GM21447 (cell line): ENCODE results near the gene MFNG.

Experiments used
- ATAC-seq: cut with Tn5 transposase; IDR thresholded peaks from one replicate; pipeline ENCODE4 v1.9.1; 2021; ENCODE audit not compliant: unreplicated experiment

The MFNG gene

GRCh38 chr22:37514526-37515051 is 28.4 kb upstream of the MFNG start:
- no peak for ATAC-seq

- no peak for ATAC-seq
These were observed 25.4 kb upstream of the MFNG start for GRCh38 chr22:37511395-37512104.

- no peak for ATAC-seq
These were observed 23.9 kb upstream of the MFNG start for GRCh38 chr22:37510091-37510490.

DNA sequence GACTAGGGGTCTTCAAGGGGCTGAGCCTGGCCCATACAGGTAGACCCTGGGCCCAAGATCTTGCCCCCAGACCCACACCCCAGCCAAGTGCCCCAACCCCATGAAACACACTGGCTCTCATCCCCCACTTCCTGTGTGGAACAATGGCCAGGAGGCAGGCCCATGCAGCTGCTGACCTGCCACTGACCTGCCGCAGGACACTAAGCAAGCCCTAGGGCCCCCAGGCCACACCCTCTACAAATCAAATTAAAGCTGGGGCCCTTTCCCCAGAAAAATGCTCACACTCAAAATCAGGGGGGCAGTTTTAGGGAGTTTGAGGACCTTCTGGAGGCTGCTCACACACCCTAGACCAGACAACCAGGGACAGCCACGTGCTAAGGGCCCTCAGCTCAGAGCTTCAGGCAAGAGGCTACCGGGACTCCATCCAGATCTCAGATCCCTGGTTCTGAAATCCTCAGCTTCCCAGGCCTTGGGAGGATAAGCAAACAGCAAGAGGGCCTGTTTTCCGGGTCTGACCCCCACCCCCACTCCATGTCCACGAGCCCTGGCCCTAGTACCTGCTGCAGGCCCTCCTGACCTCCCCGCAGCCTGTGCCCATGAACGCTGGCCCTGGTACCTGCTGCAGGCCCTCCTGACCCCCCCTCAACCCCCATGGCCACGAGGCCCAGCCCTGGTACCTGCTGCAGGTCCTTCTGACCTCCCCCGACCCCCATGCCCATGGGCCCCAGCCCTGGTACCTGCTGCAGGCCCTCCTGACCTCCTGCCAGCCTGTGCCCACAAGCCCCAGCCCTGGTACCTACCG is 23.1 kb upstream of the MFNG start:
- ATAC-seq, result no peak

DNA sequence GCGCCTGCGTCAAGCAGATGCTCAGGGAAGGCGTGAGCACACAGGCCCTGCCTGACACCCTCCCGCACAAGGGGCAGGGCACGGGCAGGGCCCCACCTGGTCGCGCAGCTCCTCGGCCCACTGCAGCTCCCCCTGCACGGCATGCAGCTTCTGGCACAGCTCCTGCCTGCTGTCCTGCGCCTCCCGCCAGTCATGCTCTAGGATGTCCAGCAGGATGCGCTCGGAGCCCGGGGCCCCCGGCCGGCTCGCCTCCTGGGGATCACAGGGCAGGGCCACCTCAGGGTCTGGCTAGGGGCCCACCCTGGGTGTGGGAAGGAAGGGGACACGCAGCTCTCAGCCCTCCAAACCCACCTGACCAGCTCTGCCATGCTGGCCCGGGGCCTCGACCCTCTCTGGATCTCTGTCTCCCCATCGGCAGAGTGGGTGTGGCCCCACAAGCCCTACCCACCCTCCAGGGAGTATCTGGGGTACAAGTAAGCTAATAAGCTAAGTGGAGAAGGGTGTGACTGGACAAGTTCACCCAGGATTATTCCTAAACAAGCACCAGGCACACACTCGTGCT is 22.3 kb upstream of the MFNG start:
- no peak for ATAC-seq

GRCh38 chr22:37507731-37508130 is 21.5 kb upstream of the MFNG start:
- ATAC-seq, result no peak

DNA sequence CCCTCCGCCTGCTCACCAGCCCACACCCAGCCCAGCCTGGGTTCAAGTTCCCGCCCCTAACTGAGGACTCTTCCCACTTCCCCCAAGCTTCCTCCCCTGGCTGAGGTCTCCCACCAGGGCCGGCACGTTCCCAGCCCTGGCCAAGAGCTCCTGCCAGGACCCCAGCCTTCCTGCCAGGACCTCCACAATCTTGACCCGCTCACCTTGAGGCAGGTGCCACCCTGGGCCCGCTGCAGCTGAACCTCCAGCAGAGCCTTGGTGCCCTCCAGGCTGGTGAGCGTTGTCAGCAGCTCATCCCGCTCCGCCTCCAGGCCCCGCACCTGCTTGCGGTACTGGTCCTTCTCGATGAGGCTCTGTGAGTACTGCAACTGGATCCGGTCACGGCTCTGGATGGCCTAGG is 19.8 kb upstream of the MFNG start:
- ATAC-seq, result no peak

GRCh38 chr22:37505565-37505964 is 19.4 kb upstream of the MFNG start:
- no peak for ATAC-seq

DNA sequence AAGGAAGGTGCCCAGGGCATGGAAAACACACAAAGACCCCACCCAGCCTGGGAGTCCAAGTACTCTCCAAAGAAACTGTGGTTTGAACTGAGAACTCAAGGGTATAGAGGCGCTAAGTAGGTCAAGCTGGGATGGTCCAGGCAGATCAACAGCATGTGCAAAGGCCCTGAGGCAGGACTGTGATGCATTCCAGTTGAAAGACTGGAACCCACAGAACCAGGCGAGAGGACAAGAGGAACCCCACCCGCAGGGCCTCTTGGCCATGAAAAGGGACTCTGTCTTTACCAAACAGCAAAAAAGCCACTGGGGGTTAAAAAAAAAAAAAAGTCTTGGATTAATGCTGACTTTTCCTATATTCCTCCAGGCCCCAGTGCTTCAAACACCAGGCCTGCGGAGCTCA is 18.8 kb upstream of the MFNG start:
- ATAC-seq, result no peak

DNA sequence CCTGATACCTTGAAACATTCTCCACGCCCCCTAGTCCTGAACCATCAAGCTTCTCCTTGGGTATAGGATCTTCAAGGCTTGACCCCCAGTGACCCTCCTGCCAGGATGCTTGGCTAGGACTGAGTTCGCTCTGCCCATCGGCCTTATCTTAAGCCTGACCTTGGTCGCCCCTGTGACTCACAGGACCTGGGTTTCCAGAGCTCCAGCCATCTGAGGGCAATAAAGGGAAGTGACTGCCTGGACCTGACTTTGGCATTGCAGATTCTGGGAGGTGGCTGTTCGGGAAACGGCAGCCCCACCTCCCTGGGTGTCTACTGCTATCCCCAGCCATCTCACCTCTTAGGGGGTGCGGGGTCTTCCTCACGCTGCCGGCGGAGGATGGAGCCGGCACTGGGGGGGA is 17.7 kb upstream of the MFNG start:
- no peak for ATAC-seq

DNA sequence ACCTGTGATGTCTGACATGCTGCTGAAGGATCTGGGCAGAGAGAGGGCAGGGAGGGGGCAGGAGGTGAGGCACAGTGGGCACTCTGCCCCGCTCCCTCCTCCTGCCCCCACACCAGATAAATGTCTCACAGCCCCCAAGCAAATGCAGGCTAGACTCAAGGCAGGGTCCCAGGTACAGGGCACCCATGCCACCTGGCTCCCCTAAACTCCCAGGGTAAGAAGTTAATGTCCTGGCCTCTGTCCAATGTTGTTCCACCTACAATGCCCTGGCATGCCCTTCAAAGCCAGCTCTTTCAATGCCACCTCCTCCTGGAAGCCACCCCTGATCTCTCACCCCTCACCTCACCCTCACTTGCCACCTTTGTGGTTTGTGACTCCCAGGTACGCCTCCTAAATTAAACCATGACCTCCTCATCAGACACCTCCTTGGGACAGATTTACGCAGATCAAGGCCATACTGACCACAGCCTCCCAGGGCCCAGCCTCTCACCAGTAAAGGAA is 17.0 kb upstream of the MFNG start:
- ATAC-seq, result no peak

- no peak for ATAC-seq
These were observed 16.4 kb upstream of the MFNG start for GRCh38 chr22:37502342-37503182.

DNA sequence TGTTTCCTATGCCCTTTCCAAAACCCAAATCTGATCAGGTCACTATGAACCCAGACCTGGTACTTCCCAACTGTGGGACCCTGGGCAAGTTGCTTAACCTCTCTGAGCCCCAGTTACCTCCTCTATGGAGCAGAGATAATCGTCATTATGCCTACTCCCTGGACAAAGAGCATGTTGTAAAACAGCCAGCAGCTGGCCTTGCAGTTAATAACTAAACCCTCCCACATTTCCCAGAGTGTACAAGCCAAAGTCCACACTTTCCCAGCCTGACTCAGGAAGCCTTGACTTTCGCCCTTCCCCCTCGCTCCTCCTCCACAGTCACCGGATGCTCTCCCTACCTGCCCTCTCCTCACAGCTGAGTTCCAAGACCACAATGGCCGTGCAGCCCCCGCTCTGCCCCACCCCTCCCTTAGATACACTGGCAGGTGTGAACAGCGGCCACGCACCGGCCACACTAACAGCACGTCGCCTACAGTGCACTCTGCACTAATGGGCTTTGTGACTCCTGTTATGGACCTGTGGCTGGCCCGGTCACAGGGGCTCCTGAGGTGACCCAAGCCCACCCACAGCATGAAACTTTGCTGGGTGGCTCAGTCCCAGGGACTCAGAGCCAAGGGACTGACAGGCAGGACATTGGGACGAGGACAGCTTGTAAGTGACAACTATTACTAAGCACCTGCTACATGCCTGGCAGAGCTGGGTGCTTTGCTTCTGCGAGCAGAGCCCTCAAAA is 15.6 kb upstream of the MFNG start:
- ATAC-seq, result no peak

DNA sequence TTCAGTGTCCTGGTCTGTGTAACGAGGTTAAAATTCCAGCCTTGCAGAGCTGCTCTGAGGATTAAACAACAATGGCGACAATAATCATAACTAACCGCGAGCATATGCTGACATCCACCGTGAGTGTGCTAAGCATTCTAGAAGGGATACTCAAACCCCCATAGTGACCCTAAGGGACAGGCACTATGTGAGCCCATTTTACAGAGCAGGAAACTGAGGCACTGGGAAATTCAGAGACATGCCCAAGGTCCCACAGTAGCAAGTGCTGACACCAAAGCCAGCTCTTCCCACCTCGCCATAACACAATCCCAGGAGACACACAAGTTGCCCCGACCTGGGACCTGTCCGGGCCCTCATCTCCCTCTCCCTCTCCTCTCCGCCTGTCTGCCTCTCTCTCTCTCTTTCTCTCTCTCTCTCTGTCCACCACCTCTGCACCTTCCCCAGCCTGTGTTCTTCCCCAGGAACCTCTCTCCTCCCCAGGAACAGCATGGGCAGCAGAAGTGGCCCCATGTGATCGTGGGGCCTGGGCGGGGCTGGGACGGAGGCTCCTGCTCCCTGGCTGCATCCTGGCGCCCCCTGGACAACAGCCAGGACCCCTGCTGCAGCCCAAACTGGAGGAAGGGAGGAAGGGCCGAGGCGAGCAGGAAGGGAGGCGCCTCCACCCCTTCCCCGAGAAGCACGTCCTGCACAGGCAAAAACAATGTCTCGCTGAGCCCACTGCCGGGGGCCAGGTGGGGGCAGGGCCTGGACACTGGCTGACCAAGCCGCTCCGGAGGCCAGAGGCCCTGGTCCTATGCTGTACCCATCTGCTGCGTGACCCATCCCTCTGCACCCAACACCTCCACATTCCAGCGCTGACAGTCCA is 14.8 kb upstream of the MFNG start:
- no peak for ATAC-seq

DNA sequence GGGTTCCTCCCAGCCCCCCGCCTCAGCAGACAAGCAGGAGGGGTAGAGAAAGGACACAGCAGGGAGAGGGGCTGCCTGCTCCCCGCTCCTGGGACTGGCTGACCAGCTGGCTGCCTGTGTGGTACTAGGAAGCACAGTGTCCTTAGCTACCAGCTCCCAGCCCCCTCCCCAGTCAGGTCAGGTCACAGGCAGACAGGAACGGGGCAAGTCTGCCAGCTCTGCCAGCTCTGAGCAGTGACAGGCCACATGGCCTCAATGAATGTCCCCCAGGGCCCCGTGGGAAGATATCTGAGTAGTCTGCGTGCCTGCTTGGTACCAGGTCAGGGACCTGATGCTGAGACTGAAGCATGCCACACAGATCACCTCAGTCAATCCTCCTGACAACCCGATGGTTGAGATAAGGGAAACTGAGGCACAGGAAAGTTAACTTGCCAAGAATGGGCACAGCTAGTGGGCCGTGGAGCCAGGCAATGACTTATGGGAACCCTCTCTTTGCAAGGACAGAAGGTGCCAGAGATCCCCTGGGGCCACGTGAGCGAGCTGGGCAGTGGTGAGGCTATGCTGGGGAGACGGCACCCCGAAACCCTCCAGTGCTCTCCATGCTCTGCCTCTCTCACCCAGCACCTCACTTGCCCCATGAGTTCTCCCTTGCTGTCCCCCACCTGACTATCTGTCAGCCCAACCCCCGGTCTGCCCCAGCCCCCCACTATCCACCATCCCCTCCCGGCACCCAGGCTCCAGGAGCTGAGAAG is 13.8 kb upstream of the MFNG start:
- no peak for ATAC-seq

DNA sequence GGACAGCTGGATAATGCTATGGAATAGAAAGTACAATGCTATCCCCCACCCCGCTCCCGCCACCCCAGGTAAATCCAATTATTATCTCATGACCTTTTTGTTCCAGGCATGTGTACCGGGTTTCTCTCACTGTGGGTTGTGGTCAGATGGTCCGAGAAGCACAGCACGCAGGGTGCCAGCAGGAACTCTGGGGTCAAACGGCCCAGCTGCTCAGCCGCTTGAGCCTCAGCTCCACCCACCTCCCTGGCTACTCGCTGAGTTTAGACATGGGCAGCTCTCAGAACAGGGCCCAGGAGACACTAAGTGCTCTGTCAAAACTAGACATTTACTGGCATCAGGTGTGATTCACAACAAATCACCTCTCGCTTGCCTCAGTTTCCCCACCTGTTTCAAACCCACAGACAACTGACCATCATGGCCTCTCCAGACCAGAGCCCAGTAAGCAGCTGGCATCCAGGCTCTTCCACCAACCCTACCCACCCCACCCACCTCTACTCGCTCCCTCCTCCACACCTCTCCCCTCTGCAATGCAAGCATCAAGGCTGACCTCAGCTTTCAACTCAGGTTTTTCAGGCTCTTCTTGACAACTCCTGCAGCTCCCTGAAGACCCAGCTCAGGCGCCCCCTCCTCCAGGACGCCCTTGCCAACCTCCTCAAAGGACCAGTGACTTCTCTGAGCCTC is 13.0 kb upstream of the MFNG start:
- no peak for ATAC-seq

DNA sequence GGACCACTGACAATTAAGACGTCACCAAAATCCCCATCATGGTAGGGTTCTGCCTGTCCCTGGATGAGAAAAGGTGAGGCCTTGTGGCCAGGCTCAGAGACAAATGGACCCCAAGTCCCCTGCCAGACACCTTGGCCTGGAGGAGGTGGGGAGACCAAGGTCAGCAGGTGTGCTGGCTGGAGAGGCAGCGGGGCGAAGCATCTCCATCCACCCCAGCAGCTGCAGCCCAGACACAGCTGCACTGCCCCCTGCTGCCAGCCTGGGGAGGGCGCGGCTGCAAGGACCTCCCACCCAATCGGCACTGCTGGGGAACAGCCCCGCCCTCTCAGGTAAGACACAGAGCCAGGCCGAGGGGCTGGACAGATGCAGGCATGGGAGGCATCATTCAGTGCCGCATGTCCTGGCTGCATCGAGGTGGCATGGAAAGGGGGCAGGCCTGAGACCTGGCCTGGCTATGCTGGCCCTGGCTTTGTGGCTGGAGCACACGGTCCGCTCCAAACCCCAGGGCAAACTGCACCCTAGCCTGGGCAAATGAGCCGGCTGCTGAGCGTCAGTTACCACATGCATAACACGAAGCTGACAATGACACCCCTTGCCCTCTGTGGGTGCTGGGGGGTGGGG is 12.2 kb upstream of the MFNG start:
- no peak for ATAC-seq
